GM12878 (cell line): ENCODE measurements around the gene UBP1. TPM values are rescaled to one million over a fixed set of nuclear protein-coding genes. Genes with fewer than 3 reads are reported as not detected.

Source experiments
- CTCF ChIP-seq, 3 experiments: IDR thresholded peaks in 2 of 3; conservative IDR thresholded peaks in 1 of 3; 2 replicates each; pipeline ENCODE4 v1.5.1; 2011; ENCODE audit warnings: low read depth in 3 of 3, low read length in 3 of 3, mild to moderate bottlenecking in 3 of 3, control low read depth in 2 of 3, moderate library complexity in 2 of 3, inconsistent platforms in 1 of 3, mixed read lengths in 1 of 3; ENCODE audit not compliant: control insufficient read depth in 2 of 3, insufficient read depth in 1 of 3; ENCODE audit errors: extremely low read depth in 1 of 3
- ETV6 ChIP-seq, 2 experiments: fragments of 450-650 bp in 1 of 2; IDR thresholded peaks in 1 of 2; conservative IDR thresholded peaks in 1 of 2; 2 replicates each; pipeline ENCODE4 v1.6.1; 2014; ENCODE audit warnings: antibody characterized with exemption in 1 of 2, borderline replicate concordance in 1 of 2, low read depth in 1 of 2, mild to moderate bottlenecking in 1 of 2, moderate library complexity in 1 of 2
- FOXM1 ChIP-seq: IDR thresholded peaks from 2 replicates; pipeline ENCODE4 v1.6.1; 2012; ENCODE audit warnings: low read depth, mild to moderate bottlenecking, inconsistent platforms, low read length, moderate library complexity
- HCFC1 ChIP-seq: fragments of 150-350 bp; IDR thresholded peaks from 2 replicates; pipeline ENCODE4 v1.6.1; 2014; ENCODE audit warnings: low read length
- IKZF2 ChIP-seq, 2 experiments: fragments of 450-650 bp; IDR thresholded peaks; 2 replicates each; pipeline ENCODE4 v1.6.1; 2017; ENCODE audit warnings: mild to moderate bottlenecking in 2 of 2, moderate library complexity in 2 of 2
- NFIC ChIP-seq: IDR thresholded peaks from 2 replicates; pipeline ENCODE4 v1.6.1; 2012; ENCODE audit warnings: low read depth, mild to moderate bottlenecking, inconsistent platforms, low read length, moderate library complexity
- NR2C1 ChIP-seq: fragments of 450-650 bp; IDR thresholded peaks from 2 replicates; pipeline ENCODE4 v1.6.1; 2017; ENCODE audit warnings: antibody characterized with exemption, mild to moderate bottlenecking, moderate library complexity
- NR2F1 ChIP-seq: fragments of 450-650 bp; conservative IDR thresholded peaks from 2 replicates; pipeline ENCODE4 v1.6.1; 2017; ENCODE audit warnings: mild to moderate bottlenecking
- PKNOX1 ChIP-seq: fragments of 450-650 bp; IDR thresholded peaks from 2 replicates; pipeline ENCODE4 v1.6.1; 2016; ENCODE audit warnings: mild to moderate bottlenecking
- RAD21 ChIP-seq: IDR thresholded peaks from 2 replicates; pipeline ENCODE4 v1.6.1; 2011; ENCODE audit warnings: mild to moderate bottlenecking, low read depth, low read length, moderate library complexity; ENCODE audit not compliant: insufficient read depth
- RB1 ChIP-seq: fragments of 450-650 bp; formaldehyde crosslinking; IDR thresholded peaks from 2 replicates; pipeline ENCODE4 v1.6.1; 2017; ENCODE audit warnings: mild to moderate bottlenecking, borderline replicate concordance
- RCOR1 ChIP-seq: conservative IDR thresholded peaks from 2 replicates; pipeline ENCODE4 v1.6.1; 2012; ENCODE audit warnings: low read depth, low read length, improper control_type of control experiment
- RFX5 ChIP-seq: IDR thresholded peaks from 2 replicates; pipeline ENCODE4 v1.6.1; 2011; ENCODE audit warnings: low read depth, low read length, improper control_type of control experiment
- SKIL ChIP-seq: fragments of 450-650 bp; IDR thresholded peaks from 2 replicates; pipeline ENCODE4 v1.6.1; 2017; ENCODE audit warnings: mild to moderate bottlenecking, low read depth, inconsistent platforms; ENCODE audit not compliant: poor library complexity, severe bottlenecking
- SMC3 ChIP-seq: IDR thresholded peaks from 2 replicates; pipeline ENCODE4 v1.6.1; 2011; ENCODE audit warnings: low read length, improper control_type of control experiment, borderline replicate concordance
- SREBF1 ChIP-seq: IDR thresholded peaks from 2 replicates; pipeline ENCODE4 v1.6.1; 2012; ENCODE audit warnings: mild to moderate bottlenecking, low read length
- USF1 ChIP-seq: IDR thresholded peaks from 2 replicates; pipeline ENCODE4 v1.6.1; 2011; ENCODE audit warnings: borderline replicate concordance, low read depth, mild to moderate bottlenecking, moderate library complexity, mixed read lengths, low read length; ENCODE audit not compliant: insufficient read depth; ENCODE audit errors: extremely low read length
- ZBED1 ChIP-seq: IDR thresholded peaks from 2 replicates; pipeline ENCODE4 v1.6.1; 2016; ENCODE audit warnings: borderline replicate concordance
- ZNF687 ChIP-seq: fragments of 450-650 bp; IDR thresholded peaks from 2 replicates; pipeline ENCODE4 v1.6.1; 2017; ENCODE audit warnings: mild to moderate bottlenecking, moderate library complexity
- polyA plus RNA-seq, 11 experiments: library from polyadenylated mRNA; depleted of rRNA in 4 of 11; unstranded in 6 of 11; stranded (reverse) in 5 of 11; fragments of >200 nt; fragmentation: Nextera tagmentation in 4 of 11; fragmentation: Illumina TruSeq in 1 of 11; extraction: Ambion mirVana in 4 of 11; extraction: Trizol in 1 of 11; gene quantifications; 1 replicate in 1 of 11; 2 replicates in 10 of 11; pipeline versions ENCODE4 v1.2.1 to v1.2.3, GENCODE V29; 2011 to 2016; ENCODE audit warnings: inconsistent platforms in 2 of 11, missing spikeins in 2 of 11, low read depth in 1 of 11
- total RNA-seq, 4 experiments: library from RNA; depleted of rRNA in 3 of 4; stranded (reverse); fragments of >200 nt in 3 of 4; fragmentation: Illumina TruSeq in 1 of 4; extraction: Trizol in 1 of 4; gene quantifications; 2 replicates each; pipeline versions ENCODE4 v1.2.1 to v1.2.3, GENCODE V29; 2013 to 2021

Gene UBP1
- total and polyA plus RNA-seq, 10 of the 15 experiments (the other 5 are each of a cell fraction or from before 2014, with no cell fraction given) = 9.3 to 93.6 (median 52.4) TPM

- TF ChIP-seq ZNF687 (no peak), SMC3 (peak; percentile 84), IKZF2 (IDR thresholded peaks at IDR 0.05) (no peak), ZBED1 (no peak), CTCF (IDR thresholded peaks at IDR 0.05 in 2 of 3, conservative IDR thresholded peaks at IDR 0.05 in 1 of 3; ENCODE audit: control insufficient read depth in 2 of 3, extremely low read depth in 1 of 3, insufficient read depth in 1 of 3, low read depth in 3 of 3, low read length in 3 of 3) (peak; percentile 84 to 95 (median 86)), ETV6 (conservative IDR thresholded peaks at IDR 0.05 in 1 of 2, IDR thresholded peaks at IDR 0.05 in 1 of 2; ENCODE audit: borderline replicate concordance in 1 of 2, low read depth in 1 of 2) (no peak), SKIL (no peak), HCFC1 (no peak), RCOR1 (no peak), USF1 (no peak), SREBF1 (no peak), NR2F1 (no peak), NR2C1 (no peak), FOXM1 (peak; percentile 53; the same call in 1 of the 2 replicates), PKNOX1 (no peak), NFIC (no peak), RFX5 (no peak), RAD21 (peak; percentile 89), RB1 (0 out of 2 replicates have a peak, but pooled peaks have one; percentile 33)
Measured at GRCh38 chr3:33372218-33373081, 67.8 kb downstream of the UBP1 start (continued).
